CD4-positive, alpha-beta T cell (primary cell): ENCODE results near the gene SRBD1. TPM values are rescaled to one million over a fixed set of nuclear protein-coding genes. Genes with fewer than 3 reads are reported as not detected.

Experiments used
- ATAC-seq: fragments of 200-7000 bp; cut with Tn5 transposase; one replicate; pipeline ENCODE4 v1.10.0; 2022; ENCODE audit warnings: mild to moderate bottlenecking; ENCODE audit not compliant: poor library complexity
- CTCF ChIA-PET: fragments of 350-600 bp; sonication (Branson Sonifier 250); formaldehyde crosslinking; loops from one replicate; lab custom pipeline; 2021; ENCODE audit warnings: antibody characterized with exemption, inconsistent platforms; lab: Charles Lee
- POLR2A ChIA-PET: fragments of 350-600 bp; sonication (Branson Sonifier 250); formaldehyde crosslinking; loops from one replicate; lab custom pipeline; 2021; ENCODE audit warnings: antibody characterized with exemption, inconsistent platforms; lab: Charles Lee
- DNase-seq, 14 experiments: peaks; one replicate each; pipeline ENCODE4 v3.0.0-alpha.2; 2013 to 2020; ENCODE audit warnings: mixed read lengths in 2 of 14
- H3K27ac ChIP-seq, 2 donors: one replicate each; pipeline versions ENCODE4 v1.5.1 to v1.7.0; 2013; ENCODE audit warnings: low read length in 2 of 2, low read depth in 1 of 2, mild to moderate bottlenecking in 1 of 2
- H3K27me3 ChIP-seq, 2 experiments: 1 replicate in 1 of 2; 2 replicates in 1 of 2; pipeline versions ENCODE4 v1.6.1 to v1.7.0; 2013; ENCODE audit warnings: low read length in 2 of 2, control low read depth in 1 of 2, mild to moderate bottlenecking in 1 of 2, moderate library complexity in 1 of 2; ENCODE audit not compliant: insufficient read depth in 2 of 2, control insufficient read depth in 1 of 2
- H3K36me3 ChIP-seq: one replicate; pipeline ENCODE4 v1.6.1; 2013; ENCODE audit warnings: low read length, control low read depth; ENCODE audit not compliant: insufficient read depth
- H3K4me1 ChIP-seq: one replicate; pipeline ENCODE4 v1.6.1; 2013; ENCODE audit warnings: low read length, control low read depth; ENCODE audit not compliant: insufficient read depth
- H3K4me3 ChIP-seq: one replicate; pipeline ENCODE4 v1.5.1; 2013; ENCODE audit warnings: mild to moderate bottlenecking, low read length, moderate library complexity
- H3K9me3 ChIP-seq, 2 experiments: 1 replicate in 1 of 2; 2 replicates in 1 of 2; pipeline versions ENCODE4 v1.6.1 to v1.7.0; 2013; ENCODE audit warnings: low read length in 2 of 2, mild to moderate bottlenecking in 2 of 2, control low read depth in 1 of 2, moderate library complexity in 1 of 2; ENCODE audit not compliant: control insufficient read depth in 1 of 2, insufficient read depth in 1 of 2
- H3K27ac Mint-ChIP-seq: one replicate; pipeline ENCODE4 v1.8.0; 2020; ENCODE audit warnings: mixed read lengths
- H3K27me3 Mint-ChIP-seq: one replicate; pipeline ENCODE4 v1.8.0; 2021; ENCODE audit warnings: mixed read lengths
- H3K36me3 Mint-ChIP-seq: one replicate; pipeline ENCODE4 v1.8.0; 2021; ENCODE audit warnings: low read depth, mixed read lengths
- H3K4me1 Mint-ChIP-seq: one replicate; pipeline ENCODE4 v1.8.0; 2021; ENCODE audit warnings: low read depth, mixed read lengths
- H3K4me3 Mint-ChIP-seq: one replicate; pipeline ENCODE4 v1.8.0; 2020; ENCODE audit warnings: mild to moderate bottlenecking, mixed read lengths
- H3K9me3 Mint-ChIP-seq: one replicate; pipeline ENCODE4 v1.8.0; 2020; ENCODE audit warnings: mixed read lengths
- intact Hi-C, 2 experiments: fragments of 100-400 bp; cut with DNase I in 1 of 2; cut with micrococcal nuclease in 1 of 2; formaldehyde crosslinking; loops; one replicate each; pipeline versions ENCODE4 v1.15.1 to v1.9.0; 2023 to 2025; cut with DNase I, micrococcal nuclease
- total RNA-seq, 174 experiments: library from RNA in 2 of 174; stranded (reverse) in 2 of 174; gene quantifications; one replicate each; pipeline ENCODE4 v1.2.3 and lab custom pipeline; 2021 to 2026
- TF ChIP-seq, protein P1 (sequence below): fragments of 200-600 bp; IDR thresholded peaks from one replicate; pipeline ENCODE4 v1.8.0; 2022; ENCODE audit warnings: antibody characterized with exemption, mild to moderate bottlenecking

Gene SRBD1
- total RNA-seq, 2 experiments from 2014 or later = 14.2 to 16.0 TPM

GRCh38 chr2:45498661-45499550 is 112.2 kb downstream of the SRBD1 start:
- no peaks in the 10 kb centered on the region for H3K9me3 Mint-ChIP-seq
- DNase-seq (no peak), ATAC-seq (no peak)
- no peaks in the 10 kb centered on the region for H3K27me3 Mint-ChIP-seq
- Histone ChIP-seq H3K4me1 (no peaks in the 10 kb centered on the region), H3K27ac (no peak overlapping the region), H3K36me3 (no peaks in the 10 kb centered on the region), H3K27me3 (no peaks in the 10 kb centered on the region), H3K4me3 (no peak overlapping the region), H3K9me3 (peaks cover 0 to 8% of the 10 kb centered on the region in 2 experiments)
- TF ChIP-seq, protein P1, sequence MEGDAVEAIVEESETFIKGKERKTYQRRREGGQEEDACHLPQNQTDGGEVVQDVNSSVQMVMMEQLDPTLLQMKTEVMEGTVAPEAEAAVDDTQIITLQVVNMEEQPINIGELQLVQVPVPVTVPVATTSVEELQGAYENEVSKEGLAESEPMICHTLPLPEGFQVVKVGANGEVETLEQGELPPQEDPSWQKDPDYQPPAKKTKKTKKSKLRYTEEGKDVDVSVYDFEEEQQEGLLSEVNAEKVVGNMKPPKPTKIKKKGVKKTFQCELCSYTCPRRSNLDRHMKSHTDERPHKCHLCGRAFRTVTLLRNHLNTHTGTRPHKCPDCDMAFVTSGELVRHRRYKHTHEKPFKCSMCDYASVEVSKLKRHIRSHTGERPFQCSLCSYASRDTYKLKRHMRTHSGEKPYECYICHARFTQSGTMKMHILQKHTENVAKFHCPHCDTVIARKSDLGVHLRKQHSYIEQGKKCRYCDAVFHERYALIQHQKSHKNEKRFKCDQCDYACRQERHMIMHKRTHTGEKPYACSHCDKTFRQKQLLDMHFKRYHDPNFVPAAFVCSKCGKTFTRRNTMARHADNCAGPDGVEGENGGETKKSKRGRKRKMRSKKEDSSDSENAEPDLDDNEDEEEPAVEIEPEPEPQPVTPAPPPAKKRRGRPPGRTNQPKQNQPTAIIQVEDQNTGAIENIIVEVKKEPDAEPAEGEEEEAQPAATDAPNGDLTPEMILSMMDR = no peak
- no peak overlapping the region for H3K4me3 Mint-ChIP-seq
- ChIA-PET POLR2A (no interaction called here), CTCF (no interaction called here)
- no peak overlapping the region for H3K27ac Mint-ChIP-seq
- peaks cover 6% of the 10 kb centered on the region for H3K4me1 Mint-ChIP-seq
- intact Hi-C loops = loop anchor here in 1 of 2 experiments (10.0 kb wide), 1 partner anchor 1454 kb away; no protein-coding TSS in a partner anchor
- peaks cover 22% of the 10 kb centered on the region for H3K36me3 Mint-ChIP-seq

- Histone ChIP-seq H3K27ac (no peak overlapping the region), H3K36me3 (no peaks in the 10 kb centered on the region), H3K27me3 (no peaks in the 10 kb centered on the region), H3K4me1 (no peaks in the 10 kb centered on the region), H3K4me3 (no peak overlapping the region), H3K9me3 (peaks cover 0 to 8% of the 10 kb centered on the region in 2 experiments)
- DNase-seq = no peak
- no peak overlapping the region for H3K4me3 Mint-ChIP-seq
- intact Hi-C loops = loop anchor here in 1 of 2 experiments (10.0 kb wide), 1 partner anchor 1453 kb away; no protein-coding TSS in a partner anchor
- no peak for ATAC-seq
- peaks cover 16% of the 10 kb centered on the region for H3K36me3 Mint-ChIP-seq
- POLR2A ChIA-PET = no interaction called here
- H3K9me3 Mint-ChIP-seq = no peaks in the 10 kb centered on the region
- CTCF ChIA-PET = no interaction called here
- H3K4me1 Mint-ChIP-seq = peaks cover 6% of the 10 kb centered on the region
- peak overlapping the region; percentile 12 for H3K27ac Mint-ChIP-seq
- no peaks in the 10 kb centered on the region for H3K27me3 Mint-ChIP-seq
- TF ChIP-seq, protein P1 = no peak
Observed at GRCh38 chr2:45497355-45497754, 113.7 kb downstream of the SRBD1 start.

DNA sequence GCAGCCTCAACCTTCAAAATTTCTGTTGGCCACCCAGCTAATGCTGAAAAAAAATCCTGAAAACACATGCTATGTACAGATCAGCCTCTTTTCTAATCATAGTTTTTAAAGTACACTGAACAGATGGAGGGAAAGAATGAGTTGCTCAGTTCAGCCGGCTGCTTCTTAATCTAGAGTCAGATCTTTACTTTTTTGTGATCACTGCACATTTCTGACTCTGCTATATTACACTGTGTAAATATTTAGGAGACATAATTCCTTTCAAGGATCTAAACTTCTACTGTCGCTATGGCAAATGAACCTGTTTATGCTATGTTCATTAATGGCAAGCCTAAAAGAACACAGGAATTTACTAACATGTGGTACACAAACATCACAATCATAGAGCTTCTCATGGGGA is 114.2 kb downstream of the SRBD1 start:
- no peaks in the 10 kb centered on the region for H3K4me1 ChIP-seq
- DNase-seq = no peak
- POLR2A ChIA-PET = no interaction called here
- no peak overlapping the region for H3K4me3 ChIP-seq
- ATAC-seq = no peak
- Mint-ChIP-seq H3K4me1 (peaks cover 6% of the 10 kb centered on the region), H3K4me3 (no peak overlapping the region), H3K36me3 (peaks cover 14% of the 10 kb centered on the region), H3K9me3 (no peaks in the 10 kb centered on the region), H3K27ac (peak overlapping the region; percentile 12), H3K27me3 (no peaks in the 10 kb centered on the region)
- TF ChIP-seq, protein P1 = no peak
- H3K36me3 ChIP-seq = no peaks in the 10 kb centered on the region
- intact Hi-C loops = loop anchor here in 1 of 2 experiments (10.0 kb wide), 1 partner anchor 1452 kb away; no protein-coding TSS in a partner anchor
- H3K27ac ChIP-seq = no peak overlapping the region
- H3K27me3 ChIP-seq = no peaks in the 10 kb centered on the region
- CTCF ChIA-PET = no interaction called here
- H3K9me3 ChIP-seq = peaks cover 0 to 8% of the 10 kb centered on the region in 2 experiments
